WTC11 (cell line): Measurements from ENCODE around the gene USP11.

Source experiments
- CREM ChIP-seq: sonication (generic); formaldehyde crosslinking; IDR thresholded peaks from 2 replicates; pipeline ENCODE4 v1.8.1; 2022; ENCODE audit warnings: mild to moderate bottlenecking, missing genetic modification reagents, moderate library complexity
- TF ChIP-seq, protein P1 (sequence below): fragments of 200-600 bp; IDR thresholded peaks from 2 replicates; pipeline ENCODE4 v1.8.0; 2022; ENCODE audit warnings: antibody characterized with exemption

DNA sequence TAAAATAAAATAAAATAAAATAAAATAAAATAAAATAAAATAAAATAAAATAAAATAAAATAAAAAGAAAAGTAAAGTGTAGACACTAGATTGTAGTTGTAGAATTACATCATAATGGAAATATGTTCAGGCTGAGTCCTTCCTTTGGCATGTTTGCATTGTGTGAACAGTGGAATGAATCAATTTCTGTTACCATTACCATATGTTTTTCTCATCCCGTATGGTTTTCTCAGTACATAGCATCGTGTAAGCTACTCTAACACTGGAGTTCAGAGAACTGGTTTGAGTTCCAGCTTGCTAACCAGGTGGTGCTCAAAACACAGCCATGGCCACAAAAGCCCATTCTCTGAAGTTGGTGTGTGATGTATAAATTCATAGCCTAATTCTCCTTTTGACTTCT lies 45.9 kb downstream of the USP11 start:
- no peak for TF ChIP-seq CREM (CRISPR knock-in tag)
- TF ChIP-seq, protein P1, sequence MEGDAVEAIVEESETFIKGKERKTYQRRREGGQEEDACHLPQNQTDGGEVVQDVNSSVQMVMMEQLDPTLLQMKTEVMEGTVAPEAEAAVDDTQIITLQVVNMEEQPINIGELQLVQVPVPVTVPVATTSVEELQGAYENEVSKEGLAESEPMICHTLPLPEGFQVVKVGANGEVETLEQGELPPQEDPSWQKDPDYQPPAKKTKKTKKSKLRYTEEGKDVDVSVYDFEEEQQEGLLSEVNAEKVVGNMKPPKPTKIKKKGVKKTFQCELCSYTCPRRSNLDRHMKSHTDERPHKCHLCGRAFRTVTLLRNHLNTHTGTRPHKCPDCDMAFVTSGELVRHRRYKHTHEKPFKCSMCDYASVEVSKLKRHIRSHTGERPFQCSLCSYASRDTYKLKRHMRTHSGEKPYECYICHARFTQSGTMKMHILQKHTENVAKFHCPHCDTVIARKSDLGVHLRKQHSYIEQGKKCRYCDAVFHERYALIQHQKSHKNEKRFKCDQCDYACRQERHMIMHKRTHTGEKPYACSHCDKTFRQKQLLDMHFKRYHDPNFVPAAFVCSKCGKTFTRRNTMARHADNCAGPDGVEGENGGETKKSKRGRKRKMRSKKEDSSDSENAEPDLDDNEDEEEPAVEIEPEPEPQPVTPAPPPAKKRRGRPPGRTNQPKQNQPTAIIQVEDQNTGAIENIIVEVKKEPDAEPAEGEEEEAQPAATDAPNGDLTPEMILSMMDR = no peak
